GF-D8 (cell line): ENCODE data around the gene TSEN54.

Experiments
- DNase-seq: peaks from one replicate; lab custom pipeline; 2025; lab: John Stamatoyannopoulos, UW

The TSEN54 gene

DNA sequence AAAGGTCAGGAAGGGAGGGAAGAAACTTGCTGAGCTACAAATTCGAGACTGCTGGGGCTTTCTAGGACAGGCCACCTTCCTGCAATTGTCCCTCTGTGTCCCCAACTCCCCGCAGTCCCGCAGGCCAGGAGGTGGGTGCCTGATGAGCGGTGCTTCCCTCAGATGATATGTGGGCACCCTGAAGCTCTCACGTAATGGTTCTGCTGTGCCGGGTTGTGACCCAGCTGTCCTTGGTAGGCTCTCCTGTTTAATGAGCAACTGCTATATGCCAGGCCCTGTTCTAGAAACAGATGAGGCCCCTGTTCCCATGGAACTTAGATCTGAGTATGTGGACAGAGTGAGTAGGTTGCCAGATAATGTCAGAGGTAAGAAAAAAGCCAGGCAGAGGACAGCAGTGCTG, 49.3 kb downstream of the TSEN54 start:
- DNase-seq, result no peak

DNA sequence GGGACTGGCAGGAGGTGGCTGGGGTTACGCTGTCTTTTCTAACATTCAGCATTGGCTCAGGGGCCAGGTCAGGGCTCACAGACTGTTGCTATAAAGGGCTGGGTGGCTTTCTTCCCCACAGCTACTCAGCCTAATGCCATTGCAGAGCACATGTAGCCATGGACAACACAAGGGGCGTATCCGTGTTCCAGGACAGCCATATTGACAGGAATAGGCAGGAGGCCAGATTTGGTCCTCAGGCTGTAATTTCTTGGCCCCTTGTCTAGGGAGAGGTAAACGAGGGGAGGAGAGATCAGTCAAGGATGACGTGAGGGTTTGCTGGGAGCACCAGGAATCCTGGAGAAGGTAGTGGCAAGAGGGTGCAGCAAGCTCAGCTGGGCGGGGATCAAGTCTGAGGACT, 50.1 kb downstream of the TSEN54 start:
- DNase-seq, result no peak

GRCh38 chr17:75566834-75567233, 50.5 kb downstream of the TSEN54 start:
- no peak for DNase-seq

DNA sequence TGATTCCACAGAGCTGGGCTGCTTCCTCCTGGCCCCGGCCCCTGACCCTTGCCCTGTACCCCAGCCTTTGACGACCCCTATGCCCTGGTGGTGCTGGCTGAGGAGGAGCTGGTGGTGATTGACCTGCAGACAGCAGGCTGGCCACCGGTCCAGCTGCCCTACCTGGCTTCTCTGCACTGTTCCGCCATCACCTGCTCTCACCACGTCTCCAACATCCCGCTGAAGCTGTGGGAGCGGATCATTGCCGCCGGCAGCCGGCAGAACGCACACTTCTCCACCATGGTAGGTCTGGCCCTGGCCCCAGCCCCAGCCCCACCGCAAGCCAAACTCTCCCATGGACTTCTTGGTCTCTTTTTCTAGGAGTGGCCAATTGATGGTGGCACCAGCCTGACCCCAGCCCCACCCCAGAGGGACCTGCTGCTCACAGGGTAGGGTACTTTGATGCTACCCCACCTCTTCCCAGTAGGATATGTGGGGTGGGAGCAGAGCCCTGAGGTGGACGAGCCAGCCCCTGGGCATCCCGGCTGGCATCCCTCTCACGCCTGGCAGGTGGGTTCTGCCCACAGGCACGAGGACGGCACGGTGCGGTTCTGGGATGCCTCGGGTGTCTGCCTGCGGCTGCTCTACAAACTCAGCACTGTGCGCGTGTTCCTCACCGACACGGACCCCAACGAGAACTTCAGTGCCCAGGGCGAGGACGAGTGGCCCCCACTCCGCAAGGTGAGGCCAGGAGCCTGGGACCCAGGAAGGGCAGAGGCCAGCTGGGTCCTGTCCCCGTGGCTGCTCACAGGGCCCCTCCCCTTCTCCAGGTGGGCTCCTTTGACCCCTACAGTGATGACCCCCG, 52.3 kb downstream of the TSEN54 start:
- no peak for DNase-seq

- DNase-seq, result no peak
Measured at GRCh38 chr17:75570034-75570676, 53.8 kb downstream of the TSEN54 start.

DNA sequence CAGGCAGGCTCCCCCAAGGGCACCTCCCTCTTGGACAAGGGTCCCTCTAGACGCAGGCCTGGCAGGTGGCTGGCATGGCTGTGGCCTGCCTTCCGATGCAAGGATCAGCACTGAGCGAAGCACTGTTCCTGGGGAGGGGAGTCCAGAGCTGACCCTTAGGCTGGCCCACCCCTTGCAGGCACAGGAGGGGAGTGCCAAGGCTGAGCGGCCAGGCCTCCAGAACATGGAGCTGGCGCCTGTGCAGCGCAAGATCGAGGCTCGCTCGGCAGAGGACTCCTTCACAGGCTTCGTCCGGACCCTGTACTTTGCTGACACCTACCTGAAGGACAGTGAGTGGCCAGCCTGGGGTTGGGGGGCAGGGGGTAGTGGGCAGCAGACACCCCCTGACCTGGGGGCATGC, 54.4 kb downstream of the TSEN54 start:
- no peak for DNase-seq

GRCh38 chr17:75571197-75571884, 55.0 kb downstream of the TSEN54 start:
- DNase-seq, result peak; percentile 79

DNA sequence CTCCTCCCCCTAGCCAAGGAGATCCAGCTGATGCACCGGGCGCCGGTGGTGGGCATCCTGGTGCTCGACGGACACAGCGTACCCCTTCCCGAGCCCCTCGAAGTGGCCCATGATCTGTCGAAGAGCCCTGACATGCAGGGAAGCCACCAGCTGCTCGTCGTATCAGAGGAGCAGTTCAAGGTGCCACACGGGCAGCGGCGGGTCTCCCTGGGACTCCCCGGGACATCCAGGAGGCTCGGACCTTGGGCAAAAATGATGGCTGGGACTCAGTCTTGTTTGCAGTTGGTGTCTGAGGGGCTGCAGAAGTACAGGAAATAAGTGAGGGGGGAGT, 55.5 kb downstream of the TSEN54 start:
- DNase-seq, result no peak

DNA sequence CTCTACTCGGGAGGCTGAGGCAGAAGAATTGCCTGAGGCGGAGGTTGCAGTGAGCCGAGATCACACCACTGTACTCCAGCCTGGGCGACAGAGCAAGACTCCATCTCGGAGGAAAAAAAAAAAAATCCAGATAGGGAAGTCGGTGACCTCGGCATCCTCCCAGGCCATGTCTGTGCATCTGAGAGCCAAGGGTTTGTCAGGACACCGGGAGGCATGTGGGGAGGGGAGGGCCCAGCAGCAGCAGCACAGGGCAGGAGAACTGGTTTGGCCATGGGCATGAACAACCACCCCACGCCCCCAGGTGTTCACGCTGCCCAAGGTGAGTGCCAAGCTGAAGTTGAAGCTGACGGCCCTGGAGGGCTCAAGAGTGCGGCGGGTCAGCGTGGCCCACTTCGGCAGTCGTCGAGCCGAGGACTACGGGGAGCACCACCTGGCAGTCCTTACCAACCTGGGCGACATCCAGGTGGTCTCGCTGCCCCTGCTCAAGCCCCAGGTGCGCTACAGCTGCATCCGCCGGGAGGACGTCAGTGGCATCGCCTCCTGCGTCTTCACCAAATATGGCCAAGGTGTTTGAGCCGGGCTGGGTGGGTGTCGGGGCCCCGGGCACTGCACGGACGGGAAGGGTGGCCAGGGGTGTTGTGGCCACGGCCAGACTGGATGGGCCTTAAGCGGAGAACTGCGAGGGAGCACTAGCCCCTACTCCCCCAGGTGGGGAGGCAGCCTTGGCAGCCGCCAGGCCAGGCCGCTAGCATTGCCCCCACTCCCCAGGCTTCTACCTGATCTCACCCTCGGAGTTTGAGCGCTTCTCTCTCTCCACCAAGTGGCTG, 56.6 kb downstream of the TSEN54 start:
- no peak for DNase-seq

- no peak for DNase-seq
Measured at GRCh38 chr17:75573540-75573957, 57.2 kb downstream of the TSEN54 start.

- no peak for DNase-seq
Measured at GRCh38 chr17:75573994-75574393, 57.7 kb downstream of the TSEN54 start.
